Activated CD4-positive, alpha-beta memory T cell treated with anti-CD3 and anti-CD28 coated beads, Interleukin-2, amount 10 ng/mL, durations not matched to agents 7 days and 5 days (primary cell): Measurements from ENCODE around the gene KCNQ1. TPM values are rescaled to one million over a fixed set of nuclear protein-coding genes. Genes with fewer than 3 reads are reported as not detected.

ENCODE experiments used
- CTCF ChIA-PET: fragments of 350-600 bp; sonication (Branson Sonifier 250); formaldehyde crosslinking; loops from one replicate; lab custom pipeline; 2021; ENCODE audit warnings: antibody characterized with exemption, inconsistent platforms; lab: Charles Lee
- POLR2A ChIA-PET: fragments of 350-600 bp; sonication (Branson Sonifier 250); formaldehyde crosslinking; loops from one replicate; lab custom pipeline; 2021; ENCODE audit warnings: antibody characterized with exemption; lab: Charles Lee
- DNase-seq: peaks from one replicate; pipeline ENCODE4 v3.0.0-alpha.2; 2020
- H3K27ac Mint-ChIP-seq: one replicate; pipeline ENCODE4 v1.8.0; 2021; ENCODE audit warnings: mild to moderate bottlenecking, mixed read lengths
- H3K27me3 Mint-ChIP-seq: one replicate; pipeline ENCODE4 v1.8.0; 2021; ENCODE audit warnings: mixed read lengths
- H3K36me3 Mint-ChIP-seq: one replicate; pipeline ENCODE4 v1.8.0; 2021; ENCODE audit warnings: low read depth, mixed read lengths
- H3K4me1 Mint-ChIP-seq: one replicate; pipeline ENCODE4 v1.8.0; 2021; ENCODE audit warnings: mixed read lengths
- H3K4me3 Mint-ChIP-seq: one replicate; pipeline ENCODE4 v1.8.0; 2021; ENCODE audit warnings: mild to moderate bottlenecking, mixed read lengths
- H3K9me3 Mint-ChIP-seq: one replicate; pipeline ENCODE4 v1.8.0; 2021; ENCODE audit warnings: mixed read lengths
- total RNA-seq, 2 experiments: library from RNA; stranded (reverse); gene quantifications; one replicate each; pipeline ENCODE4 v1.2.3, GENCODE V29; 2021

The KCNQ1 gene
- total RNA-seq, 2 experiments from 2014 or later, result 14.8 to 15.0 TPM

DNA sequence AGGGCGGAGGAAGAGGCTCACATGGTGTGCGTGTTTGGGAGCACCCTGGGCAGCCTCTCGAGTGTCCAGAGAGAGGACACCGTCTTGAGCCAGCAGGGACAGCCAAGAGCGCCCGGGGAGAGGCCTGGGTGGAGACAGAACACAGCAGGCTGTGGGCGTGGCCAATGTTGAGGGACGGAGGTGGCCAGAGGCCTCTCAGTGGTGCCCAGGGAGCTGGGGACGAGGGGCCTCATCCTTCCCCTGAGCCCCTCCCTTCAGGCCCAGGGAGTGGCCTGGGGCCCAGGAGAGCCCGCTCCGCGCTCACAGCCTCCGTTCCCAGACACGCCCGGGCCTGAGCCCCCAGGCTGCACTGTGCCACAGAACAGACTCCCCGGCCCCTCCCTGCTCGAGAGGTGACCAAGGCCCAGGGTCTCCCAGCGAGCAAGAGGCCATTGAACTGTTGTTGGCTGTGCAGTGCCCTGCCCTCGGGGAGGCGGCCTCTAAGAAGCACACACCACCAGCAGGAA is 392.3 kb downstream of the KCNQ1 start:
- ChIA-PET POLR2A (no interaction called here), CTCF (no interaction called here)
- Mint-ChIP-seq H3K4me1 (no peaks in the 10 kb centered on the region), H3K27ac (no peak overlapping the region), H3K4me3 (no peak overlapping the region), H3K27me3 (no peaks in the 10 kb centered on the region), H3K9me3 (no peaks in the 10 kb centered on the region), H3K36me3 (no peaks in the 10 kb centered on the region)
- DNase-seq, result no peak

DNA sequence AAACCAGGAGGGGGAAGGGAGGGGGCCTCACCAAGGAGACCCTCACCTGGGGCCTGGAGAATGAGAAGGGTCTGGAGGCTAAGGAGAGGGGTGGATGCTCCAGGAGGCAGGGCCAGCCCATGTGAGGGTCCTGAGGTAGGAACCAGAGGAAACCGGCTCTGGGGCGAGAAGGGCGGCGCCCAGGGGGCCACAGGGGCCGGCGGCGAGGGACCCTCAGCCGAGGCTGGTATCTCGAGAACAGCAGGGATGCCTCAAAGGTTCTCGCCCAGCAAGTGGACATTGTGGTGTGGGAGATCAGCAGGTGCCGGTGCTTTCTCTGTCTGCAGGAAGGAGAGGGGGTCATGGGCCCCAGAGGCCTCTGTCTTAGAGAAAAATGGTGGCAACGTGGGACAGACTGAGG is 392.8 kb downstream of the KCNQ1 start:
- no peaks in the 10 kb centered on the region for H3K4me1 Mint-ChIP-seq
- DNase-seq, result no peak
- CTCF ChIA-PET, result no interaction called here
- POLR2A ChIA-PET, result no interaction called here
- H3K4me3 Mint-ChIP-seq, result no peak overlapping the region
- H3K9me3 Mint-ChIP-seq, result no peaks in the 10 kb centered on the region
- no peaks in the 10 kb centered on the region for H3K36me3 Mint-ChIP-seq
- H3K27ac Mint-ChIP-seq, result no peak overlapping the region
- no peaks in the 10 kb centered on the region for H3K27me3 Mint-ChIP-seq

DNA sequence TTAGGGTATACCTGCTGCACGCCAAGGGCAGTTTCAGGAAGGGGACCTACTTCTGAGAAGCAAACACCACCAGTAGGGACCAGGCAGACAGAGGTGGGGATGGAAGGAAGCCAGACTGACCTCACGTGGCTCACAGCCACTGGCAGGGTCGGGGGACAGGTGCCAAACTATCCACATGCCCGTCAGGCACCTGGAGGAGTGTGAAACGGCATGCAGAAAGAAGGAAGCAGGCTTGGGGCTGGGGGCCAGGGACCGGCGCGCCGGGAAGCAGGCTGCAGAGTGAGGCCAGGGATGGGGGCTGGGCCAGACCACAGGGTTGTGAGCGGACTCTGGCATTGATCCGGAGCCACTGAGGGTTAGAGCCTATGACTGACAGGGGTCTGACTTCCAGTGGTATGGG is 393.3 kb downstream of the KCNQ1 start:
- POLR2A ChIA-PET, result no interaction called here
- Mint-ChIP-seq H3K4me1 (no peaks in the 10 kb centered on the region), H3K36me3 (no peaks in the 10 kb centered on the region), H3K9me3 (no peaks in the 10 kb centered on the region), H3K4me3 (no peak overlapping the region), H3K27me3 (no peaks in the 10 kb centered on the region), H3K27ac (no peak overlapping the region)
- DNase-seq, result no peak
- CTCF ChIA-PET, result no interaction called here

DNA sequence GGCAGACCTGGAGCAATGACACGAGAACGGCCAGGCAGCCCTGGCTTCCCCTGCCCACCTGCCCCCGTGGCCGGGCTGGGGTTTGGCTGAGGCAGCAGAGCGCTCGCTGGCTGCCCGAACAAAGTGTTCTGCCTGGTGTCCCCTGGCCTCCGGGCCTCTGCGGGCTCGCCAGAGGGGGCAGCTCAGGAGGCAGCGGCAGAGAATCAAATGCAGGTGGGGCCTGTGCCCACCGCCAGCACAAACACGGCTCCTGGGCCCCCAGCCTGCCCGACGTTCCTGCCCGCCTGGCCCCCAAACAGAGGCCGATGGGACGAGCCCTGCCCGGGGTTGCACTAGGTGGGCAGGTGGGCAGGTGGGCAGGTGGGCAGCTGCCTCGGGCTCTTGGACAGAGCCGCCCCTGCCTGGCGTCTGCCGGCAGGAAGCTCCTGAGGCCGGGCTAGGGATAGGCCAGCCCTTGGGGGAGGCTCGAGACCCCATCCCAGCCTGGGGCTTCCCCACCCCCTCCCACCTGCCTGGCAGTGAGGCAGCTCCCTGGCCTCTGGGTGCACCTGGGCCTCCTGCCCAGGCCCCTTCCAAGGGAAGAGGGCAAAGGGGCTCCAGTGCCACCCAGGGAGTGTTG is 394.0 kb downstream of the KCNQ1 start:
- DNase-seq, result no peak
- no peaks in the 10 kb centered on the region for H3K4me1 Mint-ChIP-seq
- POLR2A ChIA-PET, result no interaction called here
- H3K27me3 Mint-ChIP-seq, result no peaks in the 10 kb centered on the region
- H3K27ac Mint-ChIP-seq, result no peak overlapping the region
- H3K4me3 Mint-ChIP-seq, result no peak overlapping the region
- CTCF ChIA-PET, result no interaction called here
- no peaks in the 10 kb centered on the region for H3K9me3 Mint-ChIP-seq
- H3K36me3 Mint-ChIP-seq, result no peaks in the 10 kb centered on the region

DNA sequence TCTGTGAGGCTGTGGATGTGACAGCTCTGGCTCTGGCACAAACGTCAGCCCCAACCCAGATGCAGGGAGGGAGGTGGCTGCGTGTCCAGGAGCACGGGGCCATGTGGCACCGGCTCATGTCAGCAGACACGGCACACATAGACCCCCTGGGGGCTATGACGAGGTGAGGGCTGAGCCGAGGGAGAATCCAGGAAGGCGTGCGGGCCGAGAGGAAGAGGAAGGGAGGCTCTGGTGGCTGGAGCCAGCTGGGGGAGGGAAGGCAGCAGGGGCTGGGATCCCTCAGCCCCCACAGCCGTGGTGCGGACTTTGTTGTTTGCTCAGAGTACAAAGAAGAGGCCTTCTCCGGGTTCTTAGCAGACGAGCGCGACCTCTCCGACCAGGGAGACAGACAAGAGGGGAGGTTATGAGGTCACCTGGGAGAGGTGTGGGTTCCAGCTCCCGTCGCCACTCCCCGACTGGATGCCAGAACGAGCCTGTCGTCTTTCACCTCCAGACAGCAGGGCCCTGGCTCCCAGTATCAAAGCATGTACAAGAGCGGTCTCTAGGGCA is 394.7 kb downstream of the KCNQ1 start:
- Mint-ChIP-seq H3K36me3 (no peaks in the 10 kb centered on the region), H3K9me3 (no peaks in the 10 kb centered on the region), H3K27ac (no peak overlapping the region), H3K4me1 (no peaks in the 10 kb centered on the region), H3K4me3 (no peak overlapping the region), H3K27me3 (no peaks in the 10 kb centered on the region)
- ChIA-PET POLR2A (no interaction called here), CTCF (no interaction called here)
- no peak for DNase-seq

DNA sequence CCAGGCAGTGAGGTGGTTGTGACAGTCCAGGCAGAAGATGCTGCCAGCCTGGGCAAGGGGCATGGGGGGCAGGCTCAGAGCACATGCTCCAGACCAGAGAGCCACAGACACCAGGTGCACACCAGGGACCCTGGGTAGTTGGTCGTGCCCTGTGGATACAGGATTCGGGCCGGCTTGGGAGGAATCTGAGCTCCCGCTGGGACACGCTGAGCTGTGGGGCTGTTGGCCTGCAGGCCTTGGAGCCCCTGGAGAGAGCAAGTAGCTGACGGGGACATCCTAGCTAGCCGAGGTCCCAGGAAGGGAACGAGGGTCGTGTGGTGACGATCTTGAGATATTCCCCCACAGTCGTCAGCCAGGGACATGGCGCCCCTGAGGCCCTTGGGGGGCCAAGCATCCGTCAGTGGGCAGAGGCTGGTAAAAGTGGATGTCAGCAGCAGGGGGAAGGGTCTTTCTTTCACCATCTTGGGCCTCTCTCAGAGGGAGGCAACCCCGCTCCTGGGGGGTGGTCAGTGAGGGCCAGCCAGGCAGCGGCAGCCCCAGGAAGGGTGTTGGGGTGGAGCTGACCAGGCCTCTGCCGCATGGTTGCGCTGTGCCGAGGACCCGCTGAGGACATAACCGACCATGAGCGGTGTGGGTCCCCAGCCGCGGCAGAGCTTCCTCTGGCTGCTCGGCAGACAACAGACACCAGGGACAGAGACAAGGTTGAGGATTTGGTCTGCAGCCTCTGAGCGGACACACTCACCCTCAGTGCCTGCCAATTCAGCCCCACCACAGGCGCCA is 396.8 kb downstream of the KCNQ1 start:
- H3K4me3 Mint-ChIP-seq, result no peak overlapping the region
- no peak for DNase-seq
- no peaks in the 10 kb centered on the region for H3K9me3 Mint-ChIP-seq
- H3K27me3 Mint-ChIP-seq, result no peaks in the 10 kb centered on the region
- ChIA-PET CTCF (no interaction called here), POLR2A (no interaction called here)
- H3K4me1 Mint-ChIP-seq, result no peaks in the 10 kb centered on the region
- H3K27ac Mint-ChIP-seq, result no peak overlapping the region
- H3K36me3 Mint-ChIP-seq, result no peaks in the 10 kb centered on the region

DNA sequence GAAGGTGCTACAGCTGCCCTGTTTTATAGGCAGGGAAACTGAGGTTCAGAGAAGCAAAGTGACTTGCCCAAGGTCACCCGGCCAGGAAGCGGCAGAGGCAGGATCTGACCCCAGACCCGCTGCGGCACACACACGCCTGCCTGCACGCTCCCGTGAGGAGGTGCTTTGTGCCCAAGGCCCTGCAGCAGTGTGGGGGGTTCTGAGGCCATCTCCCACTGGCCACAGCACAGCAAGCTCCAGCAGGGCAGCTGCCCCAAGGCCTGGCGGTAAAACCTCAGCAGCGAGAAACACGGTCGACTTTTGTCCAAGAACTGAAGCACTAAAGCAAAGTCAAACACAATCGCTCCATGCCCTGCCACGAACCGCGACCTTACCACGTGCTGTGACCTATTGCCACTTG is 398.1 kb downstream of the KCNQ1 start:
- no peak overlapping the region for H3K27ac Mint-ChIP-seq
- ChIA-PET POLR2A (no interaction called here), CTCF (no interaction called here)
- DNase-seq, result no peak
- H3K27me3 Mint-ChIP-seq, result no peaks in the 10 kb centered on the region
- H3K36me3 Mint-ChIP-seq, result no peaks in the 10 kb centered on the region
- no peak overlapping the region for H3K4me3 Mint-ChIP-seq
- no peaks in the 10 kb centered on the region for H3K4me1 Mint-ChIP-seq
- H3K9me3 Mint-ChIP-seq, result no peaks in the 10 kb centered on the region

DNA sequence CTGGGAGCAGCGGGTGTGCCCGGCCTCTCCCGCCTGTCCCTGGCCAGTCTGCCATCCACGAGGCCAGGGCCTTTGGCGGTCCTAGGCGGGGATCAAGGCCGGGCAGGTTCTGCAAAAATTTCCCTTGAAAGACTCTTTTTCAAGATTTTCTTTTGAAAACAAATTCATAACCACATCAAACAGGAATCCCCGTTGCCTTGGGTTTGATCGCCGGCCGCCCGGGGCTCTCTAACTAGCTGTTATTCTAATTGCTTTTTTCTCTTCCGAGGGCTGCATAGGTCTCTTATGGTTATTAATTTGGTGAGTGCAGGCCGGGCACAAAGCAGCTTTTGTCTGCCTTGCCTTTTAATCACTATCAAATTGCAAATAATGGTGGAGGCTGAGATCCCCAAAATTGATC is 398.7 kb downstream of the KCNQ1 start:
- CTCF ChIA-PET, result no interaction called here

DNA sequence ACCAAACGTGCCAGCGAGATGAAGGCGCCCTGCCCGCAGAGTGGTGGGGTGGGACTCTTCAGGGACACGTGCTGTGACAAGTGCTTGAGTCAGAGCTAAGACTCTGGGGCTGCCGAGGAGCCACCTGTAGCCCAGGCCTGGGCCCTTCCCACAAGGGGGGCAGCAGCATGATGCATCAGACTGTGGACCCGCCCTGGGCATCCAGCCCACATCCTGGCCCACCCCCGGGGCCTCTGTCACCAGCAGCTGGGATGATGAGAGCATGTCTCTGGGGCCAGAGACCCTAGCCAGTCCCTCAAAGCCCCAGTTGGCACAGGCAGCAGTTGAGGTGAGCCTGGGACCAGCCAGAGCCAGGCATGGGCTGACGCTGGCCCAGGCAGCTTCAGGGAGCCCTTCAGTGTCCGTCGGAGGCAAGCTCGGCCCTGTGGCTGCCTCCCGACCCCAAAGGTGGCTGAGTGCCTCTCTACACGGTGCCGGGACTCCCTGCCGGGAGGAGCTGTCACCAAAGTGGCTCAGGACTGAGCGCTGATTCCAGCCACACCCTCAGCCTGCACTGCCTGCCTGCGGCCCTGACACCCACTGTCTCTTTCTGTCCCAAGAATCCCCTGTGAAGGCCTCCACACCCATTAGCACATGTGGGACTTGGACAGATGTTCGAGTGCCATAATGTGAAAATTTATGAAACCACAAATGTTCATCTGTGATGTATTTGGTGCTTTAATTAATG is 399.5 kb downstream of the KCNQ1 start:
- Mint-ChIP-seq H3K27me3 (no peaks in the 10 kb centered on the region), H3K4me1 (no peaks in the 10 kb centered on the region), H3K9me3 (no peaks in the 10 kb centered on the region), H3K4me3 (no peak overlapping the region), H3K36me3 (no peaks in the 10 kb centered on the region), H3K27ac (no peak overlapping the region)
- ChIA-PET POLR2A (no interaction called here), CTCF (no interaction called here)
- DNase-seq, result no peak

More for the DNA sequence above, 398.7 kb downstream of the KCNQ1 start:
- H3K4me3 Mint-ChIP-seq, result no peak overlapping the region
- no peaks in the 10 kb centered on the region for H3K27me3 Mint-ChIP-seq
- POLR2A ChIA-PET, result no interaction called here
- no peaks in the 10 kb centered on the region for H3K36me3 Mint-ChIP-seq
- no peaks in the 10 kb centered on the region for H3K4me1 Mint-ChIP-seq
- H3K9me3 Mint-ChIP-seq, result no peaks in the 10 kb centered on the region
- no peak overlapping the region for H3K27ac Mint-ChIP-seq
- no peak for DNase-seq

DNA sequence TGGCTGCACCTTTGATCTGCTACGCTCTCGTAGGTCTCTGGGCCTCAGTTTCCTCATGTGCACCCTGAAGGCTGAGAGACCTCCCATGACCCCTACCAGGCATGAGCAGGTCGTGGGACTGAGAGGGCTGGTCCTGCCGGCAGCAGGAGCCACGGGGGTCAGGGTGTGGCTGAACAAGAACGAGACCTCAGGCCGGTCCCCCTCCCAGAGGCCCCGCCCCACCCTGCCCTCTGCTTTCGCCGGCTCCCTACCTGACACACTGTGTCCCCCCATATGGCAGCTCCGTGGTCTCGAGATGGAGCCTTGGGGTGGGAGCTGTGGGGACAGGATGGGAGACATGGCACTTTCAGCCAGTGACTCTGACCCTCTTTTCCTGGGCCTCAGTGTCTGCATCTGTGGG is 400.2 kb downstream of the KCNQ1 start:
- H3K9me3 Mint-ChIP-seq, result no peaks in the 10 kb centered on the region
- DNase-seq, result no peak
- H3K27me3 Mint-ChIP-seq, result no peaks in the 10 kb centered on the region
- H3K27ac Mint-ChIP-seq, result no peak overlapping the region
- ChIA-PET CTCF (no interaction called here), POLR2A (no interaction called here)
- no peaks in the 10 kb centered on the region for H3K4me1 Mint-ChIP-seq
- H3K4me3 Mint-ChIP-seq, result no peak overlapping the region
- H3K36me3 Mint-ChIP-seq, result no peaks in the 10 kb centered on the region

DNA sequence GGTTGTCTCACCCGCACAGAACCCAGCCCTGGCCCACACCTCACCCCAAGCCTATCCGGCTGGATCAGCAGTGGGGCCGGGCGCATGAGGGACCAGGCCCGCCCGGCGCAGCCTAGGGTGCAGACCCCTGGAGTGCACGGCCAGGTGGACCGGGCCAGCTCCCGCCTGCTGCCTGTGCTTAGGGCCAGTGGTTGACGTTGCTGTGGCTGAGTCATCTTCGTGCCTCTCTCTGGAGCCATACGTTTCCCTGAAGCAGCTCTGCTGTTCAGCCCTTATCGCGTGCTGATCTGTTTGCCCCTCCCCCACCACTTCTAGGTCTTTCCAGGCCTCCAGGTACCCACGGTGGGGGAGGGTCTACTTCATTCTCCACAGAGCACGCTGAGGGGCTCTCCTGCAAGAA is 401.2 kb downstream of the KCNQ1 start:
- POLR2A ChIA-PET, result no interaction called here
- H3K27me3 Mint-ChIP-seq, result no peaks in the 10 kb centered on the region

DNA sequence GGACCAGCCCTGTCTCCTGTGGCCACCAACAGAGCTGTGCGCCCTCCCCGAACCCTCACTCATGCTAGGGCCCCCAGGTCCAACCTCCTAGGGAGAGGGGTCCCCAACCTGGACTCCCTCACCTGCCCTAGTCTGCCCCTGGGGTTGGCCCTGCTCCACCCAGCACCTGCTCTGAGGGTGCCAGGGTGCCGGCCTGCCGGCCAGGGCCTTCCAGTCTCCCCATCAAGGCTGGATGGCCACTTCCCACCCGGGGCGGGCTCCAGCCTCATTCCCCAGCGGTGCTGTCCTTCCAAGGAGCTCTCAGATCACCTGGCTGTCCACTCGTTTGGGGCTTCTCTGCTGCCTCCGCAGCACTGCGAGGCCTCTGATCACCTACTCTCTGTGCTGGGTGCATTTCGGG is 401.7 kb downstream of the KCNQ1 start:
- H3K27ac Mint-ChIP-seq, result no peak overlapping the region
- POLR2A ChIA-PET, result no interaction called here
- H3K4me3 Mint-ChIP-seq, result no peak overlapping the region

More for the DNA sequence above, 401.2 kb downstream of the KCNQ1 start:
- Mint-ChIP-seq H3K36me3 (no peaks in the 10 kb centered on the region), H3K4me1 (no peaks in the 10 kb centered on the region), H3K4me3 (no peak overlapping the region), H3K9me3 (no peaks in the 10 kb centered on the region), H3K27ac (no peak overlapping the region)
- no peak for DNase-seq
- CTCF ChIA-PET, result no interaction called here

DNA sequence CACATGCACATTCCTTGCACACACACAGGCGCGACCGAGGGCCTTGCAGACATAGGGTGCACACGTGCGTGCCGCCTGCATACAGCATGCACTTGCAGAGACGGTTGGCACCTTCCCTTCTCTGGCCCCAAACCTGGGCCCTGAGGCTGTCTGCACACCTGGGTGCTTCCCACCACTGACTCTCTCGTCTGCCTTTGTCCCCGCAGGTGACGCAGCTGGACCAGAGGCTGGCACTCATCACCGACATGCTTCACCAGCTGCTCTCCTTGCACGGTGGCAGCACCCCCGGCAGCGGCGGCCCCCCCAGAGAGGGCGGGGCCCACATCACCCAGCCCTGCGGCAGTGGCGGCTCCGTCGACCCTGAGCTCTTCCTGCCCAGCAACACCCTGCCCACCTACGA is 402.8 kb downstream of the KCNQ1 start:
- ChIA-PET CTCF (no interaction called here), POLR2A (no interaction called here)
- Mint-ChIP-seq H3K27ac (no peak overlapping the region), H3K9me3 (no peaks in the 10 kb centered on the region), H3K36me3 (no peaks in the 10 kb centered on the region), H3K27me3 (no peaks in the 10 kb centered on the region), H3K4me1 (no peaks in the 10 kb centered on the region), H3K4me3 (no peak overlapping the region)
- no peak for DNase-seq

More for the DNA sequence above, 401.7 kb downstream of the KCNQ1 start:
- no peaks in the 10 kb centered on the region for H3K4me1 Mint-ChIP-seq
- no peaks in the 10 kb centered on the region for H3K36me3 Mint-ChIP-seq
- H3K9me3 Mint-ChIP-seq, result no peaks in the 10 kb centered on the region
- CTCF ChIA-PET, result no interaction called here
- DNase-seq, result no peak
- H3K27me3 Mint-ChIP-seq, result no peaks in the 10 kb centered on the region
